Fibroblast of skin of scalp (primary cell): ENCODE data around the gene CEP128.

Source experiments
- DNase-seq: peaks from one replicate; pipeline ENCODE4 v3.0.0-alpha.2; 2013

CEP128 gene

DNA sequence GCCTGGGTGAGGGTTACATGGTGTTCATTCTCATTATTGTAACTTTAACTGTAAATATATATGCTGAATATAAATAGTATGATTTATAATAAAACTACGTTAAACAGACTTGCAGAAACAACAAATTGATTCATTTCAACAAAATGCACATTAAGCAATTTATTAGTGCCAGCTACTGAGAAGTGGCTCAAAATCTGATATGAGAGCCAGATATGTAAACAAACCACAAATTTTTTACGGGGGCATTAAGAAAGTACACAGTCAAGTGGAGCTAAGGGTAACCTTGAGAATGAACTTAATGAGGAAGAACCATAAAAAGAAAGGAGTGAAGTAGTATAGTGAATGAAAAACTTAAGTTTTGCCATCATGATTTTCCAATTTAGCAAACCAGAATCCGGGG is 40.3 kb downstream of the CEP128 start:
- DNase-seq: no peak

DNA sequence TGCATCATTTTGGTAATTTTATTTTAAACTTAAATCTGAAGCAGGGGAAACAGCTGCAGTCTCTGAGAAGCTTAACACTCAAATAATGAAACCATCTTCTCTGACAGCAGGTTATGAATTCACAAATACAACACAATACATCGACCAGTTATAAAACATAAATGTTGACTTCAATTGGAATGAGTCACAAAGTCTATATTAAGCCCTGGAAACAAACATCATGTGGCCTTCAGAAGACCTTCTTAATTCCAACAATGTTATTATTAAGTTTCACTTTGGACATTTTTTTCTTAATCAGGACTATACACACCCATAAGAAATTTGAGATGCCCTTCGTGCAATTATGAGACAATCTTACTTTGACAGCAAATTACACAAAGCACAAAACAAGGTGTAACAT is 68.9 kb downstream of the CEP128 start:
- DNase-seq: no peak

GRCh38 chr14:80868260-80868659 is 73.3 kb downstream of the CEP128 start:
- peak; percentile 13 for DNase-seq

DNA sequence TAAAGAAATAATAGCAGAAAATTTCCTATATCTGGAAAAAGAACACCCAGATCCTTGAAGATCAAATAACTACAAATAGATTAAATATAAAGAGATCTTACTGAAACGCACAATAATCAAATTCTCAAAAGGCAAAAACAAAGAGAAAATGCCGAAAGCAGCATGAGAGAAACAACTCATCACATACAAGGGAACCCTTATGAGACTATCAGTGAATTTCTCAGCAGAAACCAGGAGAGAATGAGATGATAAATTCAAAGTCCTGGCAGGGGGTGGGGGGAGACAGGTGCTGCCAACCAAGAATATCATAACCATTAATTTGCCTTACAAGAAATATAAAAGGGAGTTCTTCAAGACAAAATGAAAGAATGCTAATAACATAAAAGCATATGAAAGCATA is 73.7 kb downstream of the CEP128 start:
- DNase-seq: no peak

DNA sequence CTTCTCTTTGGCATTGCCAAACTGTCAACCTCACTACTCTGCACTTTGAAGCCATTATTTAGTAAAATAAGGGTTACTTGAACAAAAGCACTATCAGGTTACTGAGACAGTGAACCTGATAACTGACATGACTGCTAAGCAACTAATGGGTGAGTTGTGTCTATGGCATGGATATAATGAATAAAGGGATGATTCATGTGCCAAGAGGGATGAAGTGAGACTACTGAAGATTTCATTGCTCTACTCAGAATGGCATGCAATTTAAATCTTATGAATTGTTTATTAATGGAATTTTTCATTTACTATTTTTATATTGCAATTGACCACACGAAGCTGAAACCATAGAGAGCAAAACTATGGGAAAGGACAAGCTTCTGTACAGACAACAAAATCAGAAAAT is 74.4 kb downstream of the CEP128 start:
- DNase-seq: peak; percentile 40

GRCh38 chr14:80865565-80865964 is 76.0 kb downstream of the CEP128 start:
- no peak for DNase-seq

- no peak for DNase-seq
These were observed 78.6 kb downstream of the CEP128 start for GRCh38 chr14:80862983-80863382.

GRCh38 chr14:80862541-80862940 is 79.0 kb downstream of the CEP128 start:
- DNase-seq: peak; percentile 68

DNA sequence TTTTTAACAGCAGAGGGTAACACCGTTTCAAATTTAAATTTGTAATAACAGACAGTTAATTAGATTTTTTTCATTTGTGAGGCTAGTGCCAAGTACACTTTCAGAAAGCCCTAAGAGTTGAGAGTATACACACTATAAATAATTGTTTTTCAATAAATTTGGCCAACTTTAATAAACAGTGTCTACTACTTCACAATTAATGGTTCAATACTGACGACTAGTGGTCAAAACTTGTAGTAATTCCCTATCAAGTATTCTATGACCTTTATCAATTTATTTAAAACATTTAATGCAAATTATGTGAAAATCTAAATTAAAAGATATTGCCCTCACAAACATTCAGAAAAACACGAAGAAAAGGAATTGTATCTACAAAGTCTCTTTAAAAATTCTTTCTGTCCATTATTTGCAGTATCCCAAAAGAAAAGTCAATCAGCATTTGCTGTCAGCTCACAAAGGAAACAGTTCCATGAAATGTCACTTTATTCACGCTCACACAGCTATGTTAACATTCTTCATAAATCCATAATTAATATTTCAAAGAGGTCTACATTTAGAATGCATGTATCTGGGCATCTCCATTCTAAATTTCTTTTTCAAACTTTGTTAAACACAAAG is 91.2 kb downstream of the CEP128 start:
- DNase-seq: peak; percentile 47

DNA sequence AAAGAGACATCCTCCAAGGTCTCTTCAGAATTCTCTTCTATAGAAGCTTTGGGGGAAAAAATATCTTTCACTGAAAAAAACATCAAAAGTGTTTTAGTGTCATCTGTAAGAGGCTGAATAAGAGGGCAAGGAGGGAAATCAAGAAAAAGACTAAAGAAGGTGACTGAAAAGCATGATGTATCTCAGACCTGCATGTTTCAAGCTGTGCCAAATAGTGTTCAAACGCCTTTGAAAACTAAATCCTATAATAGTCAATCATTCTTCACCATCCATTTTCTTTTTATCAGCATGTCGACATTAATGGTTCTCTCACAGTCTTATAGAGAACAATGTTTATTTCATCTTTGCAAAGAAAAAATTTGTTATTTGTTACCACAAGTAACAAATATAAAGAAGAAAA is 94.5 kb downstream of the CEP128 start:
- DNase-seq: no peak

DNA sequence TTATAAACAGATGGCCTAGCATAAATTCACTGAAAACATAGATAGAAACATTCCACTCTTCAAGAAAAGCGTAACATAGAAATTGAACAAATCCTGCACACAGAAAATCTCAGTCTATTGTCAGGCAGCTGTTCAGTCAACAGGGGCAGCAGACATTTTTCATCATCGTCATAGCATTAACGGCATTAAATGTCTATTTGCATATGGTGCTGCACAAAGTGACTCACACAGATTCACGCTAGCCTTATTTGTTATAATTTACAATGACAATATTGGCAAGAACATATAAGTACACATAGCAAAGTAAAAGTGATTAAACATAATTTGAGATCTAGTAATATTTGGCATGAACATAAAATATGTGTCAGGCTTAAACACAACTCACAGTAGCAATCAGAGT is 95.7 kb downstream of the CEP128 start:
- no peak for DNase-seq

- DNase-seq: no peak
These were observed 96.7 kb downstream of the CEP128 start for GRCh38 chr14:80844872-80845271.

DNA sequence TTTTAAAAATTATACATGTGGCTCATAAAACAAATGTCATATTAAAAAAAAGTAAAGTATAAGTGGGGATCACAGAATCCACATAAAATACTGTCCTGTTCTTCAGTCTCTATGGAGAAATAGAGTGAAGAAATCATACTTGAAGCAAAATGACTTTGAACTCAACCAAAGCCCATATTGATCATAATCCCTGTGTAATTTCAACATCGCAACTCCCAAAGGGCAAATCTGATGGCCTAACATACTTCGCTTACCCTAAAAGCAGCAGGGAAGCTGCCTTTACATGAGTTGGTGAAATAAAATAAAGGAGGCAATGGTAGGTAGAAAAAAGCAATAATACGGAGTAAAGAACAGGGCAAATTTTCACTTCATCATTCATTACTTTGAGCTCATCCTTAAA is 101.8 kb downstream of the CEP128 start:
- no peak for DNase-seq

DNA sequence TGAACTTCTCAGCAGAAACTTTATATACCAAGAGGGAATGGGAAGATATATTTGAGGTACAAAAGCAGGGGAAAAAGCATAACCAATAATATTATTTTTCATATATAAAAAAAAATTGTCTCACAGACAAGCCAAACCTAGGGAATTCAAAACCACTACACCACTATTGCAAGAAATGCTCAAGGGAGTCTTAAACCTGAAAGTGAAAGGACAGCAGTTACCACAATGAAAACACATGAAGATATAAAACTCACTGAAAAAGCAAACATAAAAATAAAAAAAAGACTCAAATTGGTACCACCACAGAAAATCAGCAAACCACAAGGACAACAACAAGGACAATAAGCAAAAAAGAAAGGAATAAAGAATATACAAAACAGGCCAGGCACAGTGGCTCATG is 131.9 kb downstream of the CEP128 start:
- no peak for DNase-seq

DNA sequence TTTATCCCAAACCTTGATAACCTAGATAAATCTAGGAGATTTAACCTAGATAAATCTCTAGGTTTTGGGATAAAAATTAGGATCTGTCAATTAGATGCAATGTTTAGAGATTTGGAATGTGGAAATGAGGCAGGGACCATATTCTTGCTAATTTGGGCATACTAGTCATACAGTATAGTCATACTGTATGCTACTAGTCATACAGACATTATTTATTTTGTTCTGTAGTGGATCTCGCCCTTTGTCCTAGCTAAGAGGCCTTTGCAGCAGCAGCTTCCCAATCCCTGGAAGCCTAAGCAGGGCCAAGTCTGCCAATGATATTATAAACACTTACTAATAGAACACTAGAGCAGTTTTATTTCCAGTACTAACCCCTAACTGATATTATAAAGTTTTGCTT is 136.4 kb downstream of the CEP128 start:
- peak; percentile 26 for DNase-seq

- DNase-seq: no peak
These were observed 142.7 kb downstream of the CEP128 start for GRCh38 chr14:80798878-80799277.

GRCh38 chr14:80798211-80798610 is 143.3 kb downstream of the CEP128 start:
- DNase-seq: no peak

- DNase-seq: no peak
These were observed 148.8 kb downstream of the CEP128 start for GRCh38 chr14:80792771-80793170.

DNA sequence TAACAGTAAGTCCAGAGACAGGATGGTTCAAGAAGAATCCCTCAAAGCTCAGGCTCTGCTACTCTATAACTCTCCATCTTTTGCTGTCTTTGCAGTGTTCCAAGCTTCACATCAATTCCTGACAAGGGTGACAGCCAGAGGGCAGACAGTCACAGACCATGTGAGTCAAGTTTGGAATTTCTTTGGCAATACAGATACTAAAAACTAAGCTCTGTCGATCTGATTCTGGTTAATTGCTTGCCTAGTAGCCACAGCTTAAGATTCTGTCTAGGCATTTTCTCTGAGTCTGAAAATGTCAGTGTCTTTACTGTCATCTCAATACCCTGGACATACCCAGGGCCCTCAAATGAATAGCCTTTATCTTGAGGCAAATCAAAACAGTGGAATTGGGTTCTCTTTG is 153.7 kb downstream of the CEP128 start:
- DNase-seq: no peak

- DNase-seq: no peak
These were observed 156.7 kb downstream of the CEP128 start for GRCh38 chr14:80784820-80785219.

DNA sequence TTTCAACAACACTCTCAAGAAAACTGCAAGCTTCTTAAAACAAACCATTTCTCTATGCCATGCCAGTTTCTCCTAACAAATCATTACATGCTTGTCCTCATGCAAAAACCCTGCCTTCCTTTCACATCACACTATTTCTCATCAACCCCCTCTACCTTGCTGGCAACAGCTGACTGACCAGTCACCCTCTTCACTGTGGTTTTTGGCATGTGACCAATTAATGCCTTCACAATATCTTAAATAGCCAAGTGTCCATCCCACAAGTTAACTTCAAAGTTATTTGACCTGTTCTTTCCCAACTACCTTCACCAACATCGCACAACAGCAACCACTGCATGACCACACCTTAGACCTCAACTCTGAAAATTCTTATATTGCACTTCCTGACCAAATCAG is 159.6 kb downstream of the CEP128 start:
- DNase-seq: no peak

DNA sequence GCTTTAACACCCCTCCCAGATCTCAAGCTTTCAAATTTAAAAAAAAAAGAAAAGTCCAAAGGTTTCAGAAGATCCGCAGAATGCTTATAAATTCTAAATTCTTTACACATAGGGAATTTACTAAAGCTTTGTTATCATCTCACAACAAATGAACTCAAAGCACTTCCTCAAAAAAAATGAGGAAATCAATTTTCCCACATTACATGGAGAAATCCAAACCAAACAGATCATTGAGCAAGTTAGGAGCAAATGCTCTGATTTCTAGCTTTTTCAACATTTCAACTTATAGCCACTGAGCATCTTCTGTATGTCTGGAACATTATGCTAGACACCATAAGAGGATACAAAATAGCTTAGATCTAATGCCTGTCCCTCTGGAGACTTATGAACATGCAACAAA is 161.0 kb downstream of the CEP128 start:
- no peak for DNase-seq

- DNase-seq: no peak
These were observed 164.9 kb downstream of the CEP128 start for GRCh38 chr14:80776657-80777056.

DNA sequence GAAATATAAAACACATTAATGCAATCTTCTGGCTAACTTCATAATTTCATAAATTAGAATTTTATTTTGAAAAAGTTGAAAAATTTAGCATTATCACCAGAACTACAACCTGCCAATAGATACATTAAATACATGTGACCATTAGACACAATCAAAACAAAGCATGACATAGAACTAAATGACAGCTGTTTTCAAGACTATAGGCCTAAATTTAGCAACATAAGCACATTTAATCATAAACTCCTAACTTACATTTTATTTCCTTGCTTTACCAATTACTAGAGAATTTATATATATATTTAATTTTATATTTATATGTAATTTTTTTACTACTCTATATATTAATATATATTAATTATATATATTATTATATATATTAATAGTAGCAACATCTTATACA is 165.4 kb downstream of the CEP128 start:
- no peak for DNase-seq

GRCh38 chr14:80772504-80772903 is 169.0 kb downstream of the CEP128 start:
- DNase-seq: no peak
